Measurements from ENCODE around the gene TM4SF18. TPM values are rescaled to one million over a fixed set of nuclear protein-coding genes. Genes with fewer than 3 reads are reported as not detected.

TM4SF18 gene
- total and polyA plus RNA-seq, 2 experiments from 2014 or later, result 1.6 to 2.0 TPM

DNA sequence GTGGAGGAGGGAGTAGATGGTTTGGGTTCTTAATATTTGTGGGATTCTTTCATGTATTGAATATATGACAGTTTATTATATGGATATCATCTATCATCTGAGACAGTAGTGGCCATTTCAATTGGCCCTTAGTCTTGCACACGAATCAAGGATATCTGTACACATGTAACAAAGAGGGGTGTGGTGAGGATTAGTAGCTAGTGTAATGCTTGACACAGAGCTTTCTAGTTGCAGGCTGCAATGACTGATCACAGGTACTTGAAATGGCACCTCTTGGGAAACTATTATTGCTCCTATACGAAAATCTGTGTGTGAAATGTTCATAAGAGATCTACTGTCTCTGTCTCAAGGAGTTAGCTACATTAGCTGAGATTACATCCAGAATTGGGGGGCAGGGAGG lies 31.2 kb upstream of the TM4SF18 start:
- no peak overlapping the region for H3K4me2 ChIP-seq
- no peak overlapping the region for H3K4me3 Mint-ChIP-seq
- no peak overlapping the region for H2AFZ ChIP-seq
- H3K4me3 ChIP-seq, result no peak overlapping the region
- no peaks in the 10 kb centered on the region for H3F3A ChIP-seq (replicated peaks; ENCODE audit: low read depth)
- no peaks in the 10 kb centered on the region for H3K36me3 ChIP-seq (ENCODE audit: insufficient read depth)
- H3K36me3 Mint-ChIP-seq (ENCODE audit: low read depth), result no peaks in the 10 kb centered on the region
- peaks cover 4% of the 10 kb centered on the region for H3K27me3 Mint-ChIP-seq (ENCODE audit: insufficient read depth, low read depth, poor library complexity)
- TF ChIP-seq JUNB (IDR thresholded peaks at IDR 0.05; ENCODE audit: unreplicated experiment) (no peak), EZH2phosphoT487 (IDR thresholded peaks at IDR 0.05; ENCODE audit: unreplicated experiment) (no peak), ZNF114 (CRISPR knock-in tag; IDR thresholded peaks at IDR 0.05) (no peak), NANOG (IDR thresholded peaks at IDR 0.05; ENCODE audit: borderline replicate concordance) (no peak), CREB1 (CRISPR knock-in tag; IDR thresholded peaks at IDR 0.05; ENCODE audit: low read depth) (no peak)
- ATAC-seq (no peak), DNase-seq (ENCODE audit: low spot score) (no peak)
- H4K20me1 ChIP-seq (replicated peaks; ENCODE audit: insufficient read depth), result no peaks in the 10 kb centered on the region
- H3K9me2 ChIP-seq (ENCODE audit: insufficient read depth), result no peaks in the 10 kb centered on the region
- H3K27me3 ChIP-seq (ENCODE audit: insufficient read depth), result no peaks in the 10 kb centered on the region
- no peak overlapping the region for H3K27ac Mint-ChIP-seq
- H3K27ac ChIP-seq (ENCODE audit: low read depth), result no peak overlapping the region
- no peaks in the 10 kb centered on the region for H3K9me3 Mint-ChIP-seq
- peaks cover 30% of the 10 kb centered on the region for H3K4me1 ChIP-seq (ENCODE audit: insufficient read depth)
- no peaks in the 10 kb centered on the region for H3K79me2 ChIP-seq (replicated peaks; ENCODE audit: insufficient read depth)
- H3K4me1 Mint-ChIP-seq, result peaks cover 31% of the 10 kb centered on the region

DNA sequence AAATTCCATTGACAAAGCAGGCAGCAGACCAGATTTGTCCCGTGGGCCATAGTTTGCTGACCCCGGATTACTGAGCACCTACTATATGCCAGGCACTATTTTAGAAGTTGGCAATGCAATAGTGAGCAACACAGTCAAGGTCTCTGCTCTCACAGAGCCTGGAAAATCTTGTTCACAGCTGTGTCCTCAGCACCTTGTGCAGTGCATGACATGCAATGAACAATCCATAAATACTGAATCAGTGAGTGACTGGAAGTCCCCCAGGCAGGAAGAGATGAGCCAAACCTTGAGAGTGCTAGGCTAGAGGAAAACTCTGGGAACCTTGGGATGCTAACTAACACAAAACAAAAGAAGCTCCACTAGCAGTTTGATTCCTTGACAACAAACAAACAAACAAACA lies 29.6 kb upstream of the TM4SF18 start:
- Histone ChIP-seq H3K4me2 (no peak overlapping the region), H3K79me2 (replicated peaks; ENCODE audit: insufficient read depth) (no peaks in the 10 kb centered on the region), H3K4me1 (ENCODE audit: insufficient read depth) (peaks cover 15% of the 10 kb centered on the region; the same call in 1 of the 2 replicates), H3K27ac (ENCODE audit: low read depth) (no peak overlapping the region), H3K4me3 (no peak overlapping the region), H3K27me3 (ENCODE audit: insufficient read depth) (no peaks in the 10 kb centered on the region), H4K20me1 (replicated peaks; ENCODE audit: insufficient read depth) (no peaks in the 10 kb centered on the region), H3K9me2 (ENCODE audit: insufficient read depth) (no peaks in the 10 kb centered on the region), H3F3A (replicated peaks; ENCODE audit: low read depth) (no peaks in the 10 kb centered on the region), H2AFZ (peak overlapping the region; percentile 33; the same call in 1 of the 2 replicates), H3K36me3 (ENCODE audit: insufficient read depth) (no peaks in the 10 kb centered on the region)
- no peak for DNase-seq (ENCODE audit: low spot score)
- Mint-ChIP-seq H3K27me3 (ENCODE audit: insufficient read depth, low read depth, poor library complexity) (peaks cover 4% of the 10 kb centered on the region), H3K4me3 (no peak overlapping the region), H3K36me3 (ENCODE audit: low read depth) (no peaks in the 10 kb centered on the region), H3K27ac (no peak overlapping the region), H3K4me1 (peaks cover 15% of the 10 kb centered on the region), H3K9me3 (no peaks in the 10 kb centered on the region)
- no peak for TF ChIP-seq ZNF114 (CRISPR knock-in tag; IDR thresholded peaks at IDR 0.05)
- TF ChIP-seq EZH2phosphoT487 (IDR thresholded peaks at IDR 0.05; ENCODE audit: unreplicated experiment), result no peak
- no peak for TF ChIP-seq STAT1 (IDR thresholded peaks at IDR 0.05; ENCODE audit: unreplicated experiment)
- TF ChIP-seq, protein P1, sequence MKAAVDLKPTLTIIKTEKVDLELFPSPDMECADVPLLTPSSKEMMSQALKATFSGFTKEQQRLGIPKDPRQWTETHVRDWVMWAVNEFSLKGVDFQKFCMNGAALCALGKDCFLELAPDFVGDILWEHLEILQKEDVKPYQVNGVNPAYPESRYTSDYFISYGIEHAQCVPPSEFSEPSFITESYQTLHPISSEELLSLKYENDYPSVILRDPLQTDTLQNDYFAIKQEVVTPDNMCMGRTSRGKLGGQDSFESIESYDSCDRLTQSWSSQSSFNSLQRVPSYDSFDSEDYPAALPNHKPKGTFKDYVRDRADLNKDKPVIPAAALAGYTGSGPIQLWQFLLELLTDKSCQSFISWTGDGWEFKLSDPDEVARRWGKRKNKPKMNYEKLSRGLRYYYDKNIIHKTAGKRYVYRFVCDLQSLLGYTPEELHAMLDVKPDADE (IDR thresholded peaks at IDR 0.05), result no peak
- TF ChIP-seq, protein P2, sequence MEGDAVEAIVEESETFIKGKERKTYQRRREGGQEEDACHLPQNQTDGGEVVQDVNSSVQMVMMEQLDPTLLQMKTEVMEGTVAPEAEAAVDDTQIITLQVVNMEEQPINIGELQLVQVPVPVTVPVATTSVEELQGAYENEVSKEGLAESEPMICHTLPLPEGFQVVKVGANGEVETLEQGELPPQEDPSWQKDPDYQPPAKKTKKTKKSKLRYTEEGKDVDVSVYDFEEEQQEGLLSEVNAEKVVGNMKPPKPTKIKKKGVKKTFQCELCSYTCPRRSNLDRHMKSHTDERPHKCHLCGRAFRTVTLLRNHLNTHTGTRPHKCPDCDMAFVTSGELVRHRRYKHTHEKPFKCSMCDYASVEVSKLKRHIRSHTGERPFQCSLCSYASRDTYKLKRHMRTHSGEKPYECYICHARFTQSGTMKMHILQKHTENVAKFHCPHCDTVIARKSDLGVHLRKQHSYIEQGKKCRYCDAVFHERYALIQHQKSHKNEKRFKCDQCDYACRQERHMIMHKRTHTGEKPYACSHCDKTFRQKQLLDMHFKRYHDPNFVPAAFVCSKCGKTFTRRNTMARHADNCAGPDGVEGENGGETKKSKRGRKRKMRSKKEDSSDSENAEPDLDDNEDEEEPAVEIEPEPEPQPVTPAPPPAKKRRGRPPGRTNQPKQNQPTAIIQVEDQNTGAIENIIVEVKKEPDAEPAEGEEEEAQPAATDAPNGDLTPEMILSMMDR (conservative IDR thresholded peaks at IDR 0.05; ENCODE audit: low read depth in 2 of 2), result no peak
- TF ChIP-seq, protein P3, sequence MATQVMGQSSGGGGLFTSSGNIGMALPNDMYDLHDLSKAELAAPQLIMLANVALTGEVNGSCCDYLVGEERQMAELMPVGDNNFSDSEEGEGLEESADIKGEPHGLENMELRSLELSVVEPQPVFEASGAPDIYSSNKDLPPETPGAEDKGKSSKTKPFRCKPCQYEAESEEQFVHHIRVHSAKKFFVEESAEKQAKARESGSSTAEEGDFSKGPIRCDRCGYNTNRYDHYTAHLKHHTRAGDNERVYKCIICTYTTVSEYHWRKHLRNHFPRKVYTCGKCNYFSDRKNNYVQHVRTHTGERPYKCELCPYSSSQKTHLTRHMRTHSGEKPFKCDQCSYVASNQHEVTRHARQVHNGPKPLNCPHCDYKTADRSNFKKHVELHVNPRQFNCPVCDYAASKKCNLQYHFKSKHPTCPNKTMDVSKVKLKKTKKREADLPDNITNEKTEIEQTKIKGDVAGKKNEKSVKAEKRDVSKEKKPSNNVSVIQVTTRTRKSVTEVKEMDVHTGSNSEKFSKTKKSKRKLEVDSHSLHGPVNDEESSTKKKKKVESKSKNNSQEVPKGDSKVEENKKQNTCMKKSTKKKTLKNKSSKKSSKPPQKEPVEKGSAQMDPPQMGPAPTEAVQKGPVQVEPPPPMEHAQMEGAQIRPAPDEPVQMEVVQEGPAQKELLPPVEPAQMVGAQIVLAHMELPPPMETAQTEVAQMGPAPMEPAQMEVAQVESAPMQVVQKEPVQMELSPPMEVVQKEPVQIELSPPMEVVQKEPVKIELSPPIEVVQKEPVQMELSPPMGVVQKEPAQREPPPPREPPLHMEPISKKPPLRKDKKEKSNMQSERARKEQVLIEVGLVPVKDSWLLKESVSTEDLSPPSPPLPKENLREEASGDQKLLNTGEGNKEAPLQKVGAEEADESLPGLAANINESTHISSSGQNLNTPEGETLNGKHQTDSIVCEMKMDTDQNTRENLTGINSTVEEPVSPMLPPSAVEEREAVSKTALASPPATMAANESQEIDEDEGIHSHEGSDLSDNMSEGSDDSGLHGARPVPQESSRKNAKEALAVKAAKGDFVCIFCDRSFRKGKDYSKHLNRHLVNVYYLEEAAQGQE (IDR thresholded peaks at IDR 0.05; ENCODE audit: unreplicated experiment), result no peak
- TF ChIP-seq NANOG (IDR thresholded peaks at IDR 0.05; ENCODE audit: borderline replicate concordance), result no peak
- TF ChIP-seq CREB1 (CRISPR knock-in tag; IDR thresholded peaks at IDR 0.05; ENCODE audit: low read depth), result no peak
- TF ChIP-seq JUNB (IDR thresholded peaks at IDR 0.05; ENCODE audit: unreplicated experiment), result no peak
- no peak for TF ChIP-seq ZNF331 (CRISPR knock-in tag; IDR thresholded peaks at IDR 0.05; ENCODE audit: low read depth)
- TF ChIP-seq POLR2AphosphoS5 (IDR thresholded peaks at IDR 0.05; ENCODE audit: low read depth), result no peak
- no peak for ATAC-seq
